ENCODE results near the gene NFKBIA. TPM values are rescaled to one million over a fixed set of nuclear protein-coding genes. Genes with fewer than 3 reads are reported as not detected.
"Not testable (repeated sequence)": the region's sequence is repeated elsewhere in the genome, so short reads cannot be mapped to it uniquely, and the experiment has no call there.

NFKBIA gene
- total RNA-seq, 1 donor from 2014 or later: 128 TPM

DNA sequence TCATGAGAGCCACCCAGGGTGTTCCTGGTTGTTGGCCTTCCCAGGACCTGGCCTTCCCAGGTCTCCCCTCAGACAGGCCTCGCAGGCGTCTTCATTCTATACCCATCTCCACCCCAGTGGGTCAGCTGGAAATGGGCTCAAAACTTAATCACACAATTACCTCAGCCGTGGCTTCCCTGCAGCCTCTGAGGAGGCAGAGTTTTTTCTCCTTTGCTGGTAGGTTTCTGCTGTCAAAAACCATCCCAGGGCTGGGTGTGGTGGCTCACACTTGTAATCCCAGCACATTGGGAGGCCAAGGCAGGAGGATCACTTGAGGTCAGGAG is 13.2 kb downstream of the NFKBIA start:
- DNase-seq (ENCODE audit: low read depth, low spot score): no peak

DNA sequence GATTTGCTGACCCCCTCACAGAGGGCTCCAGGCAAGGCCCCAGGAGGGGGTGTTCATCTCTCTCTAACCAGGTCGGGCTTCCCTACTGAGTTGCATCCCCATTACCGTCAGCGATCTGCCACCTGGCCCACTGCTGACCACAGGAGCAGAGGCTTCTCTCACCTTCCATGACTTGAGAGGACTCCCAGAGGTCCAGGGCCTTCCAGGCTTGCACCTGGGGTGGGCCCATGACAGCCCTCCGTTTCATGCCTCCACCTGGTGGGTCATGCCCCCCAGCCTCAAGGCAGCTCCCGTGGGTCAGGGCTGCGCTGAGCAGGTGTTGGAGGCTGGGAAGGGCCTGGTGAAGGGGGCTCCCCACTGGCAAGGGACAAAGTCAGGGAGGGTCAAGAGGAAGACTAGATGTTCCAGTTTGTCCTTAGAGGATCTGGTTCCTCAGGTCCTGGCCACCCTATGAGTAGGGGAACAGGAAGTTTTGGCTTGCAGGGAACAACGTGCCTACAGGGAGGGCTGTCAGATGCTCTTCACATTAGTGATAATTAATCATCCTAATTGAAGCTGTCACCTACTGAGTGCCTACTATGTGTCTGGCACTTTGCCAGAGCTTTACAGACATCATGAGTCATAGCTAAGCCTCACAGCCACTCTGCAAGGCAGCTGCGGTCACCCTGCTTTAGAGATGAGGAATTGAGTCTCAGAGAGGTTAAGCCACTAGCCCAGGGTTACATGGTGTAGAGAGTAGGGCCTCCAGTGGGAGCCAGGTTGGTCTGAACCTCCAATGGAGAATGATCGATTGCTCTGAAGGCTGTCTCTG is 13.8 kb downstream of the NFKBIA start:
- no peak for DNase-seq (ENCODE audit: low read depth, low spot score)

DNA sequence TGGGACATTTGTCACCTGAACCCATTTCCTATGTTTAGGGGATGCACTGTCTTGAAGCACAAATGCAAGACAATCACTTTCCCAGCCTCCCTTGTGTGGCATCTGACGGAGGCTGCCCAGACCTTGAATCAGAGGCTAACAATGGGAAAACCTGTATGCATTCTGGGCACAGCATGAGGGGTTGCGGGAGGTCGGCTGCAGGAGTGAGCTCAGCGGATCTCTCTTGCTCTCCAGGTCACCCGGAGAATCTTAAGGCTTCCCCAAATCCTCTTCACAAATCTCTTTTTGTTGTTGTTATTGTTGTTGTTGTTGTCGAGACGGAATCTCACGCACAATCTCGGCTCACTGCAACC is 15.3 kb downstream of the NFKBIA start:
- DNase-seq (ENCODE audit: low read depth, low spot score): no peak

DNA sequence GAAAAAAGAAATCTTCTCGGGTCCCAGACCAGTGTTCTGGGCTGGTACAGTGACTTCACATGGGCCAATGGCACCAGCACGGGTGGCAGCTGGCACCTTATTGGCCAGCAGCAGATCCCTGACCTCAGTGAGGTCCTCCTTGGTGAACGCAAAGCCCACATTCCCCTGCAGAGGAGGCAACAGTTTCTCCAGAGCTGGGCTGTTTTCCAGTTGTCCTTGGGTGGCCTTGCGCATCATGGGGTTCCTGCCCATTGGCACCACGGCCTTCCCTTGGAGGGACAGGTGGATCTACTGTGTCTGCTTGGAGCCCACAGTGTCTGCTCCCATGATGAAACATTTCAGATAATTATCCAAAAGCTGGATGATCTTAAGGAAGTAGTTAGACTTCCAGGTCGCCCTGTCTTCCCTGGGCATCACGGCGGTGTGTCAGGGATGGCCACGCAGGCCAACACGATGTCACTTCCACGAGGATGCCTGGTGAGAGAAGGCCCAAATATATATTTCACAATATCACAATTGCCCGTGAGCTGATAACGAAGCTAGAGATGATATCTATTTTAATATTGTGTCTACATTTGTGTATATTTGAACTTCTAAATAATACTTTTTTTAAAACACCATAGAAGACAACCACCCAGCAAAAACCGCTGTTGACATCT is 15.8 kb downstream of the NFKBIA start:
- DNase-seq (ENCODE audit: low read depth, low spot score): no peak

DNA sequence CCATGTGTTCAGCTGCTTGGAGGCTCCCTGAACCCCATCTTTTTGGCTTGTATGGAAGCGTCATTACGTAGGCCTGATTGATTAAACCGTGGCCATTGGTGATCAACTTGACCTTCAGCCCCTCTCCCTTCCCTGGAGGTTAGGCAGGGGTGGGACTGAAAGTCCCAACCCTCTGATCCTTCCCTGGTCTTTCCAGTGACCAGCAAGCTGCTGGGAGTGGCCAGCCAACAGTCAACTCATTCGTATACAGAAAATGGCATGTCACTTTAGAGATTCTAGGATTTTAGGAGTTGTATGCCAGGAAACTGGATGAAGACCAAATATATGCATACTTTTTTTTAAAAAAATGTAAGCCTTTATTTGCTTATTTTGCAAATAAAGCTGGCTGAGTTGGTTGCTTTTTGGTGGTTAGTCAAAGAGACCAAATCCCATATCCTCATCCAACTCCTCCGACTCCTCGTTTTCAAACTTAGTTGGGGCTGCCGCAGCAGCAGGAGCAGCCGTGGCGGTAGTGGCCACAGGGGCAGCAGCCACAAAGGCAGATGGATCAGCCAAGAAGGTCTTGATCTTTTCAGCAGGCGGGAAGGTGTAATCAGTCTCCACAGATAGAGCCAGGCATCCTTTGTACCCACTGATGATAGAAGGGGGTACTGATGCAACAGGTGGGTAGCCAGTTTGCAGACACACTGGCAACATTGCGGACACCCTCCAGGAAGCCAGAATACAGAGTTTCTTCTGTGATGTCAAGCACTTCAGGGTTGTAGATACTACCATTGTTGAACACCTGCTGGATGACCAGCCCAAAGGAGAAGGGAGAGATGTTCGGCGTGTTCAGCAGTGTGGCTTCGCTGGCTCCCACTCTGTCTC is 16.6 kb downstream of the NFKBIA start:
- no peak for DNase-seq (ENCODE audit: low read depth, low spot score)

DNA sequence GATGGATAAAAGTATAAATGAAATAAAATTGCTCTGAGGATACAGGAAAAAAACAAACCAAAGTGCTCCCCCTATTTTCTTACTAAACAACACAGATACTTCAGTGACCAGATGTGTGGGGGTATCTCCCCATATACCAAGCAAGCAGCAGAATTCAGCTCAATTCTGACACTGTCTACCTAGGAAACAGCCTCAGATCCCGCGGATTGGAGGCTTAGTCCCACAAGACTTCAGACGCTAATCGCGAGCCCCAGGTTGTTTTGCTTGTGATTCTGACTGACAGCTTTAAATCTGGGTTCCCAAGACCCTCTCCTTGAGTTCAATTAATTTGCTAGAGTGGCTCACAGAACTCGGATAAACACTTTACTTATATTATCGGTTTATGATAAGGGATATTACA is 17.3 kb downstream of the NFKBIA start:
- no peak for DNase-seq (ENCODE audit: low read depth, low spot score)

DNA sequence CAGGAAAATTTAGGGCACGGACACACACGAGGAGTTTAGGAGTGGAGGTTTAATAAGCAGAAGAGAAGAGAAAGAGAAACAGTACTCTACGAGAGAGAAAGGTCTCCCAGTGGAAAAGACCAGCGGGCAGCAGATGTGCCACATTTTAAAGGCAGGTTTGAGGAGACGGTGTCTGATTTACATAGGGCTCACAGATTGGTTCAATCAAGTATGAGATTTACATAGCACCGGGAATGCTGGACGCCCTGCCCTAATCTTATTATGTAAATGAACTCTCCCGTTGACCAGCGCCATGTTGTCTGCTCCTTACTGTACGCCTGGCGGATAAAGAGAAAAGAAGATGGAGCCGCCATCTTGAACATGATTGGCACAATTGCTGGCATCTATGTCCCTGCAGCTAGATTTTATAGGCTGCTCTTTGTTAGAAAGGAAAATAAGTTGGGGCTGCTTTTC is 17.9 kb downstream of the NFKBIA start:
- DNase-seq (ENCODE audit: low read depth, low spot score): no peak

DNA sequence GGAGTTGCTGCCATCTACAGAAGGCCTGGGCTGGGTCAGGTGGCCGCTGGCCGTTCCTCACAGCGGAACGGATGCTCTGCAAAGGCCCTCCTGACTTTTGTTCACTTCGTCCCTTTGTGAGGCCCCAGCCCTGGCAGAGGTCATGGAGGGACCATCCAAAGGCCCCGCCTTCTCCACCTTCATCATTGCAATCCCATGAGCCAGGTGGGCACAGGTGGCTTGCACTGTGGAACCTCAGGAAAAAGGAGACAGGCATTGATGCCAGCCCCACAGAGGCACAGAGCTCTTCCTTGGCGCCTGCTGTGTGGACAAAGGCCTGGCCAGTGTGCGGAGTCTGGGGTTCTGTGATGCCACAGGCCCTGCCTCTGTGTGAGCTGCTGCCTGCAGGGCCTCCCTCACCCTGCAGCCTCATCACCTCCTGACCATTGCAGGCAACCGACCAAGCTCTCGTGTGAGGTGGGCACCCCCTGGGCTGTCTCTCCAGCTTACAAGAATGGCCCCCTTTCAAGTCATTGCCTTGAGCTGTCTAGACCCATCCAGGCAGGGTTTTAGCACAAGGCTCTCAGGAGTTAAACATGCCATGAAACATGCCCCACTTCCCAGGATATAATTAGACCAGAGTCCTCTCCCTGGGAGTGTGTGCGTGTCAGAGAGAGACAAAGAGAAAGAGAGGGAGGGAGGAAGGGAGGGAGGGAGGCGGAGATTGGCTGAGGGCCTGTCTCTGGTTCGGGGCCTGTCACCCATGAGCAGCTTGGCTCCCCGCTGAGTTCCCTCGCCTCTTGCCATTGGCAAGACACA is 19.3 kb downstream of the NFKBIA start:
- no peak for DNase-seq (ENCODE audit: low read depth, low spot score)

DNA sequence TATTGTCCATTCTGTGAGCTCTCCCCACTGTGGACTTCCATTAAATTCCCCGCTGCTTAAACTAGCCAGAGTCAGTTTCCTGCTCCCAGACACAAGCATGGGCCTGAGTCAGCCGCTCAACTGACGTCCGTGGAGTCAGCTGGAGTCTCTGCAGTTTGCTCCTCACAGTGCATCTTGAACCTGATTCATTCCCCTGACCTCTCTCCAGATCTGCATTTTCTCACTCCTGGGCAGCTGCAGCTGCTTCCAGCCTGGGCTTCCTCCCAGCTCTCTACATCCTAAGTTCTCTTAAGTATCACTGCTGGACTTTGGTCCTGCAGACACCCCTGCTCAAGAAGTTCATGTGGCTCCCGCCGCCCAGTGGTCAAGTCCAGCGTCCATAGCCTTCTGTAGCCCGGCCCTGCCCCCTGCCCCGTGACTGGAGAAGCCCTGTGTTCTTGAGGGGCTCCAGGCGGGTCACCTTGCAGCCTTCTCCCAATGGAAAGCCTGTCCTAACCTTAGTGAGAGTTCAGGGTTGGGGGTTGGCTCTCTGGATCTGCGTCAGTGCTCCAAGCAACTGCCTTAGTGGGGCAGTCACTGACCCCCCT is 20.0 kb downstream of the NFKBIA start:
- peak; percentile 85 for DNase-seq (ENCODE audit: low read depth, low spot score)

DNA sequence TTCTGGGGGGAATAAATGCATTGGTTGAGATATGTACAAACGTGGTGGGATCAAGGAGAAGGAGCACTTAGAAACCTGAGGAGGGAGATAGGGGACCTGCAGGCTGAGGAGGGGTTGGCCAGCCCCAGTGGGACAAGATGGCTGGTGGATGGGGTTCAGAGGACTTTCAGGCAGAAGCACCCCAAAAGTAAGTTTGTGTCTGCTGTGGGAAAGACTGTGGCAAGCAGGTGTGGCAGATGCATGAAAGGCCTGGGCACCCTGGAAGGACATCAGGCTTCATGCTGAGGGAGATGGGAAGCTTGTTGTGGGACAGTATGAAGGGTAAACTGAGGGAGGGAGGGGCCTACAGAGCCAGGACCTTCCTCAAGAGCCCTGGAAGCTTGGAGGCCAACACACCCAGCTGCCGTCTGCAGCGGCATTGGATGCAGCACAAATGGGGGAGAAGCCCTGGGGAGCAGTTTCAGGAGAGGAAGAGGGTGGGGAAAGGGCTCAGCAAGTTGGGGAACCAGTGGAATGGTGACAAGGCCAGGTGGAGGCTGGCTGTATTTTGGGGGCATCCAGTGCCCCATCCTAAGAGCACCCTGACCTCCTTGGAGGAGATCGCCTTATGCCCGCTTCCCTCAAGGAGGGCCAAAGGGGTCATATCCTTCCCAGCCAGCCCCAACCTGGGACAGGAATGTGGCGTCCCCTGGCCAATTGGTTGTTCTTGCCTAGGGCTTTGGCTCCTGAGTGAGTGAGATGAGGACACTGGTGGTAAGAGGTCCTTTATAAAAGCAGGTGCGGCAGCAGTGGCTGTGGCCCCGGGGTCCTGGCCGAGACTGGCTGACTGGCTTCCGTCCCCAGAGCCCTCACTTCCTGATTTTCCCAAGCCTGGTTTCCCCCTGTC is 20.7 kb downstream of the NFKBIA start:
- DNase-seq (ENCODE audit: low read depth, low spot score): no peak

DNA sequence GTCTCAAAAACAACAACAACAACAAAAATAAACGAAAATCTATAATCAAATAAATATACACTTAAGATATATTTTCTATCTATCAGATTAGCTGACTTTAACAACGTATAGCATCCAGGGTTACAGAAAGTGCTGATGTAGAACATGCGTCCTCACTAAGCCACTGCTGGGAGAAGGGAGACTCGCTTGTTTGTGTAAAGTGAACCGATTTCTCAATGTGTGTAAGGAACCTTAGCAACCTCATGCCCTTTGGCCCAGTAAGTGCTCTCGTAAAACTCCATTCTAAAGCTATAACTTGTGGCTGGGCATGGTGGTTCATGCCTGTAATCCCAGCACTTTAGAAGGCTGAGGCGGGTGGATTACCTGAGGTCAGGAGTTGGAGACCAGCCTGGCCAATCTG is 23.8 kb downstream of the NFKBIA start:
- DNase-seq (ENCODE audit: low read depth, low spot score): no peak

DNA sequence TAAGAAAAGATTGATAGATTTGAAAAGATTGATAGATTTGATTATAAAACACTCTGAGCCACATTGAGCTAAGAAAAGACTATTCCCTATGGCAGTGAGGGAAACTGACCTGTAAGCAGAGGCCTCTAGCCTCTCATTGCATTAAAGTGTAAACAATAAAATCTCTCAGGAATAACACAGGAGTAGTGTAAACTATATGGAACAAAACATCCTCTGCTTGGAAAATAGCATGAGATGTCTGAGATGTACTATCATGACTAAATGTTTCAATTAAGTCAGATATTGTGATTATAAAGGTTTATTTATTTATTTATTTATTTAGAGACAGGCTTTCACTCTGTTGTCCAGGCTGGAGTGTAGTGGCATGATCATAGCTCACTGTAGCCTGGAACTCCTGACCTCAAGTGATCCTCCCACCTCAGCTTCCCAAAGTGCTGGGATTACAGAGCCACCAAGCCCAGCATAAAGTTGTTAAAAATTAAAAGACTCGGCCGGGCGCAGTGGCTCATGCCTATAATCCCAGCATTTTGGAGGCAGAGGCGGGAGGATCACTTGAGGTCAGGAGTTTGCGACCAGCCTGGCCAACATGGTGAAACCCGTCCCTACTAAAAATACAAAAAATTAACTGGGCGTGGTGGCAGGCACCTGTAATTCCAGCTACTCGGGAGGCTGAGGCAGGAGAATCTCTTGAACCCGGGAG is 25.2 kb downstream of the NFKBIA start:
- not testable (repeated sequence) for DNase-seq (ENCODE audit: low read depth, low spot score)

DNA sequence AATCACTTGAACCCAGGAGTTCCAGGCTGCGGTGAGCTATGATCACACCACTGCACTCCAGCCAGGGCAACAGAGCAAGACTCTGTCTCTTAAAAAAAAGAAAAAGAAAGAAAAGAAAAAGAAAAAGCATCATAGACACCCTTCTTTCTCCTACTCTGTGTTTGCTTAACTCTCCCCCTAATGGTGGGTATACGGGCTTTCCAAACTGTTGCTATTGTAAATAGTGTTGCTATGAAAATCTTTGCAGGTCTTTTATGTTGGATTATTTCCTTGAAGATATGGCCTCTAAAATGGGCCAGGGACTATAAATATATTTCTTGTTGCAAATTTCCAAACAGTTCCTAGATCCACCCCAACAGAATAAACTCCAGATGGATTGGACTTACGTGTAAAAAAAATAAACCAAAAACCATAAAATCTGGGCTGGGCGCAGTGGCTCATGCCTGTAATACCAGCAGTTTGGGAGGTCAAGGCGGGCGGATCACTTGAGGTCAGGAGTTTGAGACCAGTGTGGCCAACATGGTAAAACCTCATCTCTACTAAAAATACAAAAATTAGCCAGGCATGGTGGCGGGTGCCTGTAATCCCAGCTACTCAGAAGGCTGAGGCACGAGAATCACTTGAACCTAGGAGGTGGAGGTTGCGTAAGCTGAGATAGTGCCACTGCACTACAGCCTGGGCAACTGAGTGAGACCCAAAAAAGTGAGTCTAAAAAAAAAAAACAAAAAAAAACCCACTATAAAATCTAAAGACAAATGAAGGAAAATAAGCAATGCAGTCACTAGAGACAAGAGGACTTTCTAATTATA is 25.9 kb downstream of the NFKBIA start:
- no peak for DNase-seq (ENCODE audit: low read depth, low spot score)

DNA sequence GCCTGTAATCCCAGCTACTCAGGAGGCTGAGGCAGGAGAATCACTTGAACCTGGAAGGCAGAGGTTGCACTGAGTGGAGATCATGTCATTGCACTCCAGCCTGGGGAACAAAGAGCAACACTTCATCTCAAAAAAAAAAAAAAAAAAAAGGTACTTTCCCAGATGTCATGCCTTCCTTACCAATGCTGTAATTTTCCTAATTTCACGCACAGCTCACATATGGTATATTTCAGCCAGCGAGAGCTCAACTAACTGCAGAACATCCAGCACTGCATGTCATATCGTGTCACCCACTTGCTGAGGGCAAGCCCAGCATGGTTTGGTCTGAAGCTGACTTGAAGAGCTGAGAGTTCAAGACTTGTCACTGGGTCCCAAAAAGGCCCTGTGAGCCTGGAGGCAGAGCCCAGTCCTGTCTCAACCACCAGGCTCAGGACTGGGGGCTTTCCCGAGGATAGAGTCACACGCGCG is 29.0 kb downstream of the NFKBIA start:
- no peak for DNase-seq (ENCODE audit: low read depth, low spot score)

DNA sequence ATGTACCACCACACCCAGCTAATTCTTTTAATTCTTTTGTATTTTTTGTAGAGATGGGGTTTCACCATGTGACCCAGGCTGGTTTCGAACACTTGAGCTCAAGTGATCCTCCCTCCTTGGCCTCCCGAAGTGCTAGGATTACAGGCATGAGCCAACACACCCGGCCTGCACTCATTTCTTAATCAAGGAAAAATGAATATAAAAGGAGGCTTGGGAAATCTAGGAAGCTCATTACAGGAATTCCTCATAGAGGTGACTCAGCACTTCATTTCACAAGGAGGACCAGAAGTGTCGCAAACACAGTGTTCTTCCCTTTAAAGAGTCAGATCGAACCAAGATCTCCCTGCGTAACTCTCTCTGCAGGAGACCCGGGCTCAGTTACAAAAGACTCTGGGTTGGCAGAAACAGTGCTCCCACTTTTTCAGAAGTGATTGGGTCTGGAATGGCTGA is 30.3 kb downstream of the NFKBIA start:
- DNase-seq (ENCODE audit: low read depth, low spot score): no peak

DNA sequence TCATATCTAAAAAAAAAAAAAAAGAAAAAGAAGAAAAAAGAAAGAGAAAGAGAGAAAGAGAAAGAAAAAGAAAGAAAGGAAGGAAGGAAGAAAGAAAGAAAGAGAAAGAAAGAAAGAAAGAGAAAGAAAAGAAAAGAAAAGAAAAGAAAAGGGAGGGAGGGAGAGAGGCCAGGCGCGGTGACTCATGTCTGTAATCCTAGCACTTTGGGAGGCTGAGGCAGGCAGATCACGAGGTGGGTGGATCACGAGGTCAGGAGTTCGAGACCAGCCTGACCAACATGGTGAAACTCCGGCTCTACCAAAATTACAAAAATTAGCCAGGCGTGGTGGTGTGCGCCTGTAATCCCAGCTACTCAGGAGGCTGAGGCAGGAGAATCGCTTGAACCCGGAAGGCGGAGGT is 31.3 kb downstream of the NFKBIA start:
- not testable (repeated sequence) for DNase-seq (ENCODE audit: low read depth, low spot score)

DNA sequence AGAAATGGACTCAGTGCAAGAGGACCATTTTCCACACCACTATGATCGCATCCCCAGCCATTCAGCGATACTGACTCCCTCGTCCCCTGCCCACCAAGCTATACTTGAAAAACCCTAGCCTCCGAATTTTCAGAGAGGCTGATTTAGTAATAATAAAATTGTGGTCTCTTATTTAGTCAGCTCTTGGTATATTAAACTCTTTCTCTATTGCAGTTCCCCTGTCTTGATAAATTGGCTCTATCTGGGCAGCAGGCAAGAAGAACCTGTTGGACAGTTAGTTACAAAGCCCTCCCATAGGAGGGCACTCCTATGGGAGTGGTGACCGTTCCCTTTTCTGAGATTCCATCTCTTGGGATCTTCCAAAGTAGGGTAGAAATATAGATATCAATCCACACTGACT is 33.6 kb downstream of the NFKBIA start:
- no peak for DNase-seq (ENCODE audit: low read depth, low spot score)

DNA sequence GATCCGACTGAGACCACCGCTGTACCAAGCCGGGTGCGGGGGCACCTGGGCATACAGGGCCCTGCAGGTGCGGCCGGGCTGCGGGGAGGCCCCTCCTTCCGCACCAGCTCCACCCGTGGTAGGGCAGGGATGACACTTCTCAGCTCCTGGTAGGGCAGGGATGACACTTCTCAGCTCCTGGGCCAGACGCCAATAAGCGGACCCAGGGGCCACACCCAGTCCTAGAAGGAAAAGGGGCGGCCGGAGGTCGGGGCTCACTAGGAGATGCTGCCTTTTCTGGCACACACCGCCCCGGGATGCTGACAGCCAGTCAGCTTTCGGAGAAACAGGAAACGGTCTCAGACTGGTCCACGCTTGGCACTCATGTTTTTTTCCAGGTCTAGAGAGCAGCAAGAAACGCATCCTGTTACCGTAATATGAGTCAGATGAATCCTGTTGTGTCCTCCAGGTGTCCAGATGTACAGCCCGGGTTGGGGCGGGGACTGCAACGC is 34.8 kb downstream of the NFKBIA start:
- DNase-seq (ENCODE audit: low read depth, low spot score): no peak
